Mesodermal cell (in vitro differentiated cells): ENCODE results near the gene EFS.

Source experiments
- H3K27ac ChIP-seq: 2 replicates; pipeline ENCODE4 v1.7.0; 2013; ENCODE audit warnings: mild to moderate bottlenecking, low read depth, low read length, moderate library complexity; ENCODE audit not compliant: severe bottlenecking
- H3K36me3 ChIP-seq: 2 replicates; pipeline ENCODE4 v1.7.1; 2013; ENCODE audit warnings: mild to moderate bottlenecking, low read length, moderate library complexity; ENCODE audit not compliant: control insufficient read depth, insufficient read depth
- H3K4me1 ChIP-seq: one replicate; pipeline ENCODE4 v1.7.1; 2013; ENCODE audit warnings: mild to moderate bottlenecking, low read length; ENCODE audit not compliant: insufficient read depth, control insufficient read depth, poor library complexity, severe bottlenecking
- H3K4me3 ChIP-seq: 2 replicates; pipeline ENCODE4 v1.7.0; 2013; ENCODE audit warnings: low read length, control low read depth, mild to moderate bottlenecking; ENCODE audit not compliant: insufficient read depth, poor library complexity, severe bottlenecking; ENCODE audit errors: extremely low read depth
- H3K9me3 ChIP-seq: 2 replicates; pipeline ENCODE4 v1.7.1; 2013; ENCODE audit warnings: mild to moderate bottlenecking, low read length, moderate library complexity; ENCODE audit not compliant: control insufficient read depth
- WGBS, 2 experiments: methylation state at CpG; one replicate each; pipeline ENCODE4 v1.1.5; 2013; ENCODE audit warnings: missing lambda C conversion rate in 2 of 2; ENCODE audit not compliant: insufficient coverage in 2 of 2; 5-methylcytosine and 5-hydroxymethylcytosine counted together

EFS gene

GRCh38 chr14:23385642-23386265 lies 20.8 kb upstream of the EFS start:
- Histone ChIP-seq H3K36me3 (no peaks in the 10 kb centered on the region), H3K4me3 (no peak overlapping the region), H3K27ac (no peak overlapping the region), H3K4me1 (no peaks in the 10 kb centered on the region), H3K9me3 (no peaks in the 10 kb centered on the region)
- 92 to 94% methylated on average over 12 to 18 of the region's 18 CpGs for WGBS, 2 experiments

GRCh38 chr14:23385244-23385641 lies 20.3 kb upstream of the EFS start:
- H3K4me1 ChIP-seq, result no peaks in the 10 kb centered on the region
- no peaks in the 10 kb centered on the region for H3K36me3 ChIP-seq
- no peak overlapping the region for H3K27ac ChIP-seq
- H3K9me3 ChIP-seq, result no peaks in the 10 kb centered on the region
- no peak overlapping the region for H3K4me3 ChIP-seq
- WGBS, 2 experiments, result 100% methylated on average over 1 of the region's 2 CpGs

GRCh38 chr14:23384364-23385080 lies 19.6 kb upstream of the EFS start:
- no peaks in the 10 kb centered on the region for H3K9me3 ChIP-seq
- no peak overlapping the region for H3K27ac ChIP-seq
- H3K36me3 ChIP-seq, result no peaks in the 10 kb centered on the region
- no peaks in the 10 kb centered on the region for H3K4me1 ChIP-seq
- no peak overlapping the region for H3K4me3 ChIP-seq
- 89 to 93% methylated on average over 24 to 27 of the region's 29 CpGs for WGBS, 2 experiments

- no peak overlapping the region for H3K4me3 ChIP-seq
- no peaks in the 10 kb centered on the region for H3K9me3 ChIP-seq
- H3K4me1 ChIP-seq, result no peaks in the 10 kb centered on the region
- WGBS, 2 experiments, result 93% methylated on average over 3 of the region's 10 CpGs
- no peak overlapping the region for H3K27ac ChIP-seq
- no peaks in the 10 kb centered on the region for H3K36me3 ChIP-seq
These were observed 17.9 kb upstream of the EFS start for GRCh38 chr14:23382731-23383440.

GRCh38 chr14:23382276-23382675 lies 17.3 kb upstream of the EFS start:
- Histone ChIP-seq H3K36me3 (no peaks in the 10 kb centered on the region), H3K4me1 (no peaks in the 10 kb centered on the region), H3K27ac (no peak overlapping the region), H3K9me3 (no peaks in the 10 kb centered on the region), H3K4me3 (no peak overlapping the region)
- WGBS, 2 experiments, result 91 to 97% methylated on average over 3 to 5 of the region's 6 CpGs

- Histone ChIP-seq H3K36me3 (no peaks in the 10 kb centered on the region), H3K4me1 (no peaks in the 10 kb centered on the region), H3K27ac (no peak overlapping the region), H3K9me3 (no peaks in the 10 kb centered on the region), H3K4me3 (no peak overlapping the region)
- 72 to 77% methylated on average over 2 to 3 of the region's 3 CpGs for WGBS, 2 experiments
These were observed 16.9 kb upstream of the EFS start for GRCh38 chr14:23381871-23382270.

- Histone ChIP-seq H3K4me1 (no peaks in the 10 kb centered on the region), H3K9me3 (no peaks in the 10 kb centered on the region), H3K36me3 (no peaks in the 10 kb centered on the region), H3K4me3 (no peak overlapping the region), H3K27ac (no peak overlapping the region)
- 85 to 91% methylated on average over 4 of the region's 4 CpGs for WGBS, 2 experiments
These were observed 16.0 kb upstream of the EFS start for GRCh38 chr14:23380976-23381375.

GRCh38 chr14:23380197-23380914 lies 15.4 kb upstream of the EFS start:
- Histone ChIP-seq H3K4me3 (no peak overlapping the region), H3K27ac (no peak overlapping the region), H3K9me3 (no peaks in the 10 kb centered on the region), H3K36me3 (no peaks in the 10 kb centered on the region), H3K4me1 (no peaks in the 10 kb centered on the region)
- 80 to 83% methylated on average over 14 to 16 of the region's 16 CpGs for WGBS, 2 experiments

- H3K4me3 ChIP-seq, result no peak overlapping the region
- no peaks in the 10 kb centered on the region for H3K36me3 ChIP-seq
- no peak overlapping the region for H3K27ac ChIP-seq
- H3K9me3 ChIP-seq, result no peaks in the 10 kb centered on the region
- H3K4me1 ChIP-seq, result no peaks in the 10 kb centered on the region
- WGBS, 2 experiments, result 30 to 41% methylated on average over 4 to 5 of the region's 12 CpGs
These were observed 14.6 kb upstream of the EFS start for GRCh38 chr14:23379366-23380196.

GRCh38 chr14:23378612-23379220 lies 13.7 kb upstream of the EFS start:
- Histone ChIP-seq H3K36me3 (no peaks in the 10 kb centered on the region), H3K4me3 (no peak overlapping the region), H3K27ac (no peak overlapping the region), H3K9me3 (no peaks in the 10 kb centered on the region), H3K4me1 (no peaks in the 10 kb centered on the region)
- 68 to 82% methylated on average over 4 to 10 of the region's 11 CpGs for WGBS, 2 experiments
